Mesenchymal stem cell (in vitro differentiated cells and primary cell): ENCODE measurements around the gene CFAP74.

Experiments used
- DNase-seq: peaks from one replicate; pipeline ENCODE4 v3.0.0-alpha.2; 2013
- H2AFZ ChIP-seq: one replicate; pipeline ENCODE4 v1.6.1; 2013; ENCODE audit warnings: low read depth, mild to moderate bottlenecking, control low read depth, inconsistent platforms, low read length, moderate library complexity
- H2AK5ac ChIP-seq: 2 replicates; pipeline ENCODE4 v1.6.1; 2013; ENCODE audit warnings: low read length, moderate library complexity, mild to moderate bottlenecking, inconsistent platforms; ENCODE audit not compliant: severe bottlenecking
- H2BK120ac ChIP-seq: one replicate; pipeline ENCODE4 v1.6.1; 2013; ENCODE audit warnings: low read depth, mild to moderate bottlenecking, inconsistent platforms, low read length, moderate library complexity
- H2BK12ac ChIP-seq, 2 experiments: one replicate each; pipeline ENCODE4 v1.6.1; 2013; ENCODE audit warnings: inconsistent platforms in 2 of 2, low read length in 2 of 2, mild to moderate bottlenecking in 2 of 2, moderate library complexity in 2 of 2, control low read depth in 1 of 2
- H2BK15ac ChIP-seq: one replicate; pipeline ENCODE4 v1.6.1; 2013; ENCODE audit warnings: mild to moderate bottlenecking, low read depth, inconsistent platforms; ENCODE audit not compliant: poor library complexity, severe bottlenecking
- H2BK5ac ChIP-seq: 2 replicates; pipeline ENCODE4 v1.6.1; 2013; ENCODE audit warnings: low read depth, mild to moderate bottlenecking, low read length, control low read depth, inconsistent platforms; ENCODE audit not compliant: poor library complexity, severe bottlenecking
- H3K14ac ChIP-seq, 2 experiments: one replicate each; pipeline ENCODE4 v1.6.1; 2013; ENCODE audit warnings: inconsistent platforms in 2 of 2, low read length in 2 of 2, control low read depth in 1 of 2, mild to moderate bottlenecking in 1 of 2, moderate library complexity in 1 of 2
- H3K18ac ChIP-seq, 2 experiments: one replicate each; pipeline ENCODE4 v1.6.1; 2013; ENCODE audit warnings: inconsistent platforms in 2 of 2, low read length in 2 of 2, control low read depth in 1 of 2, low read depth in 1 of 2, mild to moderate bottlenecking in 1 of 2
- H3K23ac ChIP-seq, 2 experiments: one replicate each; pipeline ENCODE4 v1.6.1; 2013; ENCODE audit warnings: inconsistent platforms in 2 of 2, low read length in 2 of 2, mild to moderate bottlenecking in 2 of 2, moderate library complexity in 2 of 2, control low read depth in 1 of 2
- H3K27ac ChIP-seq: 2 replicates; pipeline ENCODE4 v1.5.1; 2013; ENCODE audit warnings: mild to moderate bottlenecking, moderate library complexity, low read length, control low read depth, inconsistent platforms; ENCODE audit not compliant: poor library complexity, severe bottlenecking
- H3K27me3 ChIP-seq, 2 experiments: 2 replicates each; pipeline versions ENCODE4 v1.6.1 to v1.7.0; 2013; ENCODE audit warnings: low read length in 2 of 2, mild to moderate bottlenecking in 2 of 2, moderate library complexity in 2 of 2, control low read depth in 1 of 2, inconsistent platforms in 1 of 2; ENCODE audit not compliant: control insufficient read depth in 1 of 2, insufficient read depth in 1 of 2
- H3K36me3 ChIP-seq, 2 experiments: 2 replicates each; pipeline versions ENCODE4 v1.6.1 to v1.7.0; 2013; ENCODE audit warnings: low read length in 2 of 2, control low read depth in 1 of 2, inconsistent platforms in 1 of 2, low read depth in 1 of 2, mild to moderate bottlenecking in 1 of 2; ENCODE audit not compliant: insufficient read depth in 2 of 2, control insufficient read depth in 1 of 2
- H3K4ac ChIP-seq, 2 experiments: one replicate each; pipeline ENCODE4 v1.6.1; 2013; ENCODE audit warnings: inconsistent platforms in 2 of 2, low read length in 2 of 2, mild to moderate bottlenecking in 2 of 2, moderate library complexity in 2 of 2, control low read depth in 1 of 2, low read depth in 1 of 2
- H3K4me1 ChIP-seq: 2 replicates; pipeline ENCODE4 v1.6.1; 2013; ENCODE audit warnings: low read depth, low read length, control low read depth; ENCODE audit not compliant: control insufficient read depth, insufficient read depth
- H3K4me2 ChIP-seq: 2 replicates; pipeline ENCODE4 v1.6.1; 2013; ENCODE audit warnings: low read length, mild to moderate bottlenecking, inconsistent platforms; ENCODE audit not compliant: poor library complexity, severe bottlenecking
- H3K4me3 ChIP-seq, 2 experiments: 2 replicates each; pipeline versions ENCODE4 v1.5.1 to v1.7.0; 2013; ENCODE audit warnings: low read length in 2 of 2, mild to moderate bottlenecking in 2 of 2, control low read depth in 1 of 2, low read depth in 1 of 2; ENCODE audit not compliant: insufficient read depth in 1 of 2
- H3K79me1 ChIP-seq: replicated peaks from 2 replicates; pipeline ENCODE4 v1.6.1; 2013; ENCODE audit warnings: mild to moderate bottlenecking, control low read depth, low read length, inconsistent platforms; ENCODE audit not compliant: poor library complexity, severe bottlenecking
- H3K9ac ChIP-seq: 2 replicates; pipeline ENCODE4 v1.7.0; 2013; ENCODE audit warnings: mild to moderate bottlenecking, low read length, moderate library complexity
- H3K9me3 ChIP-seq: 2 replicates; pipeline ENCODE4 v1.7.0; 2013; ENCODE audit warnings: mild to moderate bottlenecking, low read length; ENCODE audit not compliant: control insufficient read depth
- H4K8ac ChIP-seq: one replicate; pipeline ENCODE4 v1.6.1; 2013; ENCODE audit warnings: inconsistent platforms, mild to moderate bottlenecking, low read length, moderate library complexity
- H4K91ac ChIP-seq: one replicate; pipeline ENCODE4 v1.6.1; 2013; ENCODE audit warnings: mild to moderate bottlenecking, low read length, inconsistent platforms
- WGBS: methylation state at CpG from one replicate; pipeline ENCODE4 v1.1.7; 2013; ENCODE audit warnings: mixed read lengths; 5-methylcytosine and 5-hydroxymethylcytosine counted together

The CFAP74 gene

GRCh38 chr1:1959840-1960479 is 43.6 kb downstream of the CFAP74 start:
- Histone ChIP-seq H3K4ac (no peak overlapping the region), H3K9me3 (no peaks in the 10 kb centered on the region), H3K27ac (no peak overlapping the region), H2BK12ac (no peak overlapping the region), H2BK15ac (no peak overlapping the region), H3K9ac (no peak overlapping the region), H4K91ac (no peak overlapping the region), H2BK5ac (no peak overlapping the region), H3K36me3 (no peaks in the 10 kb centered on the region), H3K4me2 (peak overlapping the region; percentile 46), H3K4me1 (peaks cover 11% of the 10 kb centered on the region), H2AK5ac (no peak overlapping the region), H2AFZ (no peak overlapping the region), H3K79me1 (no peaks in the 10 kb centered on the region), H3K4me3 (peak overlapping the region; percentile 22 to 44), H3K27me3 (peaks cover 33 to 77% of the 10 kb centered on the region in 2 experiments), H2BK120ac (no peak overlapping the region), H4K8ac (no peak overlapping the region), H3K23ac (no peak overlapping the region), H3K14ac (peak overlapping the region in 1 of 2 experiments; percentile 37), H3K18ac (peak overlapping the region in 1 of 2 experiments; percentile 49)
- peak; percentile 49 for DNase-seq
- WGBS = 7% methylated on average over 22 of the region's 23 CpGs

- WGBS = 86% methylated on average over 9 of the region's 12 CpGs
- no peak overlapping the region for H3K27ac ChIP-seq
- H4K91ac ChIP-seq = no peak overlapping the region
- H3K18ac ChIP-seq = no peak overlapping the region
- H3K9me3 ChIP-seq = no peaks in the 10 kb centered on the region
- peaks cover 30 to 74% of the 10 kb centered on the region in 2 experiments for H3K27me3 ChIP-seq
- H3K14ac ChIP-seq = no peak overlapping the region
- no peak overlapping the region for H2AFZ ChIP-seq
- no peak overlapping the region for H4K8ac ChIP-seq
- no peak overlapping the region for H2BK120ac ChIP-seq
- no peak overlapping the region for H2BK12ac ChIP-seq
- peak overlapping the region; percentile 22 to 44 for H3K4me3 ChIP-seq
- H3K9ac ChIP-seq = no peak overlapping the region
- no peaks in the 10 kb centered on the region for H3K36me3 ChIP-seq
- no peak overlapping the region for H3K4ac ChIP-seq
- H2BK15ac ChIP-seq = no peak overlapping the region
- no peaks in the 10 kb centered on the region for H3K79me1 ChIP-seq
- H3K4me1 ChIP-seq = peaks cover 11% of the 10 kb centered on the region
- no peak overlapping the region for H3K4me2 ChIP-seq
- H2AK5ac ChIP-seq = no peak overlapping the region
- H3K23ac ChIP-seq = no peak overlapping the region
- DNase-seq = no peak
- no peak overlapping the region for H2BK5ac ChIP-seq
These were observed 44.1 kb downstream of the CFAP74 start for GRCh38 chr1:1959459-1959839.

GRCh38 chr1:1958071-1958541 is 45.5 kb downstream of the CFAP74 start:
- Histone ChIP-seq H3K36me3 (no peaks in the 10 kb centered on the region), H3K4me2 (no peak overlapping the region), H2AFZ (no peak overlapping the region), H2BK5ac (no peak overlapping the region), H2BK15ac (no peak overlapping the region), H3K23ac (no peak overlapping the region), H3K9ac (no peak overlapping the region), H2BK12ac (no peak overlapping the region), H3K79me1 (no peaks in the 10 kb centered on the region), H3K27me3 (peaks cover 30 to 64% of the 10 kb centered on the region in 2 experiments), H3K18ac (no peak overlapping the region), H3K4ac (no peak overlapping the region), H3K4me3 (no peak overlapping the region), H2AK5ac (no peak overlapping the region), H4K91ac (no peak overlapping the region), H4K8ac (no peak overlapping the region), H3K27ac (no peak overlapping the region), H2BK120ac (no peak overlapping the region), H3K14ac (no peak overlapping the region), H3K9me3 (no peaks in the 10 kb centered on the region), H3K4me1 (peaks cover 11% of the 10 kb centered on the region)
- no peak for DNase-seq
- 89% methylated on average over 29 of the region's 29 CpGs for WGBS

- Histone ChIP-seq H3K79me1 (no peaks in the 10 kb centered on the region), H2AK5ac (no peak overlapping the region), H3K4ac (no peak overlapping the region), H3K4me1 (peaks cover 11% of the 10 kb centered on the region), H3K4me2 (no peak overlapping the region), H4K91ac (no peak overlapping the region), H3K27me3 (peaks cover 26 to 61% of the 10 kb centered on the region in 2 experiments), H3K4me3 (no peak overlapping the region), H3K9ac (no peak overlapping the region), H2BK5ac (no peak overlapping the region), H3K14ac (no peak overlapping the region), H3K23ac (no peak overlapping the region), H2BK120ac (no peak overlapping the region), H2BK15ac (no peak overlapping the region), H2AFZ (no peak overlapping the region), H3K36me3 (no peaks in the 10 kb centered on the region), H4K8ac (no peak overlapping the region), H3K9me3 (no peaks in the 10 kb centered on the region), H2BK12ac (no peak overlapping the region), H3K27ac (no peak overlapping the region), H3K18ac (no peak overlapping the region)
- 73% methylated on average over 20 of the region's 22 CpGs for WGBS
- DNase-seq = no peak
These were observed 46.0 kb downstream of the CFAP74 start for GRCh38 chr1:1957533-1957961.
